HG03135 (cell line): ENCODE measurements around the gene ACTN2.

Experiments used
- ATAC-seq: cut with Tn5 transposase; IDR thresholded peaks from one replicate; pipeline ENCODE4 v1.9.1; 2021; ENCODE audit warnings: mild to moderate bottlenecking, moderate library complexity; ENCODE audit not compliant: unreplicated experiment

Gene ACTN2

DNA sequence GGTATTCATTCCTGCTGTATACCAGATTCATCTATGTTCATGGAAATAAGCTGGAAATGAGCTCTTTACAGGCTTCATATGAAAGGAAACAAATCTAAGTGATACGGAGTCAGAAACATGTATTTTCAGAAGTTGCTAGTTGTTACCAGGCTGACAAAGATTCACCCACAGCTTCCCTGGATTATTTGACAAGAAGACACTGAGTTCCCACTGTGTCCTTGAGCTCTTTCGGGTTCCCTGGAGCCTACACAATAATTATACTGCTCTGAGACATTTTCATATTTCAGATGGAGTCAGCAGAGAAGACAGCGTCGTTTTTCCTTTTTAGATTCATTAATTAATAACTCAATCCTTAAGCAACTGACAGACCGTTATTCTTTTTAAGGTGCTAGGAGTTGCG, 79.5 kb downstream of the ACTN2 start:
- ATAC-seq: no peak

DNA sequence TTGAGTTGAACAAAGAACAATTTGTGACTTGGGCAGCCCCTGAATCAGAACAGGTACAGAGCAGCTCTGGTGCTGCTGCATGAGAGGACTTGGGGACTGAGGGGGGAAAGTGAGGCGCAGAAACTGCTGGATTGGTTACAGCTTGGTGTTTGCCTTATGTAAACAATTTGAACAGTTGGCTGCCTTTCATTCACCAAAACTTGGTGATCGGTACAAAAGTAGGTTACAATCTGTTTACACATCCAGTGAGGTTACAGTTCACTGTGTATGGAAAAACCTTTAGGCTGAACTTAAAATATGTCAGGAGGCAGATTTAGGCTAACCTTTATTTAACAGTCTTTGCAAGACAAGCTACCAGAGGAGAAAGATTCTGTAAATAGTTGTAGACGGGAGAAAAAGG, 80.2 kb downstream of the ACTN2 start:
- ATAC-seq: no peak

DNA sequence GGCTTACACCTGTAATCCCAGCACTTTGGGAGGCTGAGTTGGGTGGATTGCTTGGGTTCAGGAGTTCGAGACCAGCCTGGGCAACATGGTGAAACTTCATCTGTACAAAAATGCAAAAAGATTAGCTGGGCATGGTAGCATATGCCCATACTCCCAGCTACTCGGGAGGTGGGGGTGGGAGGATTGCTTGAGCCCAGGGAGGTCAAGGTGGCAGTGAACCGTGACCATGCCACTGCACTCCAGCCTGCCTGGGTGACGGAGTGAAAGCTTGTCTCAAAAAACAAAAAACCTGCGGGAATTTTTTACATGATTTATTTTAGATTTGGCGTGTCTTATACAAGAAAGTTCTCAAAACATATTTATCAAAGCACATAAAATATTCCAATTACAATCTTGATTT, 81.0 kb downstream of the ACTN2 start:
- no peak for ATAC-seq

DNA sequence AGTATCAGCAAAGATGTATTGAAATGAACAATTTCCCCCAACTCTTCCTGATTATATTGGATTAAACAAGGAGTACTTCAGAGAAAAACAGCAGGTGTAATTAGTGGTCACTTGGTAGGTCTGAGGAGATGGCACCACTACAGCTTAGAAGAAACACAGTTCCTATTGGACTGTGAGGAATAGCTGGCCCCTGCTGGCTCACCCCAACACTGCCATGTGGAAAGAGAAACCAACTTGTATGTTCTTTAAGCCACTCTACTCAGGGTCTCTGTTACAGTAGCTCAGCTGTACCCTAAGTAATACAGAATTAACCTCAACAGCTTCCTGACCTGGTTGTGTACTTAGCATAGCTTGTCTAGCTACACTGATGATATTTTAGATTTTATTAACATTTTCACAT, 82.3 kb downstream of the ACTN2 start:
- ATAC-seq: no peak

GRCh38 chr1:236773919-236774318, 87.6 kb downstream of the ACTN2 start:
- ATAC-seq: no peak

GRCh38 chr1:236774926-236775325, 88.6 kb downstream of the ACTN2 start:
- no peak for ATAC-seq

GRCh38 chr1:236779312-236779711, 93.0 kb downstream of the ACTN2 start:
- no peak for ATAC-seq

- ATAC-seq: no peak
These were observed 99.2 kb downstream of the ACTN2 start for GRCh38 chr1:236785477-236785876.

DNA sequence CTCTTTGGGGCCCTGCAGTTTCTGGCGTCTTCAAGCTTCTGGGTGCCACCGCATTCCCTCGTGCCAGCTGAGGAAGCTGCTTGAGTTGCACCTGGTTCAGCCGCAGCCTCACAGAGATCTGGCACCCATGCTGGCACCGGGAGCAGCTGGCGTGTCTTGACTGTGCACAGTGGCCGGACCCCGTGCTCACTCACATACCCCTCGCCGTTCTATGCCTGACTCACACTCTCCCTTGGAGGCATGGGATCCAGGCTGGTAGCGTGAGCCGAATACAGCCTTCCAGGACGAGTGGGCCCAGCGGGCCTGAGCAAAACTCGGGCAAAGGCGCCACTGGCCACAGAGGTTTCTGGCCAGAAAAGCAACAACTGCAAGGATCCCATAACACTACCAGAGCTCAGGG, 100.2 kb downstream of the ACTN2 start:
- no peak for ATAC-seq

DNA sequence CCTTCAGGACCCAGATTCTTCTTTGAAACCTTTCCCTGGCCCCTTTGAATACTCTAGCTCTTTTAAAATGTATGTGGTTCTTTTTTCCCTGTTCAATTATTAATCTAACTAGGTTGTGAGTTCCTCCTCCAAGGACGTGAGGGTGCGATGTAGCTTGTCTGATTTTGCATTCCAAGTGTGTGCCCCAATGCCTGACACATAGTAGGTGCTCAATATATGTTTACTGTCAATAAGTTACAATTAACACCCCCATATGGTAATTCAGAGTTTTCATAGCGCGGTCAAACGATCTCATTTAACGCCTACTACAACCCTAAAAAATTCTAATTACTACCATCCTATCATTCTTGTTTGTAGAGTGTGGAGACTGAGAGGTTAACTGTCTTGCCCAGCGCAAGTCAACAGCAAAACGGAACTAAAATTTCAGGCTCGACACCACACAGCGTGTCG, 108.3 kb downstream of the ACTN2 start:
- ATAC-seq: no peak

DNA sequence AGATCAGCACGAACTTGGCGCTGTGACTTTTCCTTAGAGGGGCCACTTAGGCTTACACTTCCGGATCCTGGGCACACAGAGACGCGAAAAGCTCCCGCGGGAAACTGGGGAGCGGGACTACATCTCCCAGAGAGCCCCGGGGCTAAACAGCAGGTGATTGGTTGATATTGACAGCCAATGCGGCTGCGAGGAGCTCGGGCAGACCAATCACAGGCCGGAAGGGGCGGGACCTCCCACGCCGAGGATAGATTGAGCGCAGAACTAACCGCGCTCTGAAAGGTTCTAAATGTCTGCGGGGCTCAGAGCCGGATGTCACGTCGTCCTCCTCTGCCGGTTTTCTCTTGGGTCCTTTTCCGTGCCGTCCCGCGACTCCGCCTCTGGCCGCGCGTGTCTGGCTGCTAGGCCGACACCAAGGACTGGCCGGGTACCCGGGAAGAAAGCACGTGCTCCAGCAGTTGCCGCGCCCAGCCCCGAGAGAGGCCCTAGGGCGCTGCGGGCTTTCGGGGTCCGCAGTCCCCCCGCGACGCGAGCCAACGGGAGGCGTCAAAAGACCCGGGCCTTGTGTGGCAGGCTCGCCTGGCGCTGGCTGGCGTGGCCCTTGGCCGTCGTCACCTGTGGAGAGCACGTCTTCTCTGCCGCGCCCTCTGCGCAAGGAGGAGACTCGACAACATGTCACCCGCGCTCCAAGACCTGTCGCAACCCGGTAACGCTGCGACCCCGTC, 108.9 kb downstream of the ACTN2 start, which contains the start of gene MTR:
MTR (plus strand) TSS at position 258 of the 722 bp plus-strand sequence; CDS start at position 670, 412 bp downstream.
- ATAC-seq: peak; percentile 99

DNA sequence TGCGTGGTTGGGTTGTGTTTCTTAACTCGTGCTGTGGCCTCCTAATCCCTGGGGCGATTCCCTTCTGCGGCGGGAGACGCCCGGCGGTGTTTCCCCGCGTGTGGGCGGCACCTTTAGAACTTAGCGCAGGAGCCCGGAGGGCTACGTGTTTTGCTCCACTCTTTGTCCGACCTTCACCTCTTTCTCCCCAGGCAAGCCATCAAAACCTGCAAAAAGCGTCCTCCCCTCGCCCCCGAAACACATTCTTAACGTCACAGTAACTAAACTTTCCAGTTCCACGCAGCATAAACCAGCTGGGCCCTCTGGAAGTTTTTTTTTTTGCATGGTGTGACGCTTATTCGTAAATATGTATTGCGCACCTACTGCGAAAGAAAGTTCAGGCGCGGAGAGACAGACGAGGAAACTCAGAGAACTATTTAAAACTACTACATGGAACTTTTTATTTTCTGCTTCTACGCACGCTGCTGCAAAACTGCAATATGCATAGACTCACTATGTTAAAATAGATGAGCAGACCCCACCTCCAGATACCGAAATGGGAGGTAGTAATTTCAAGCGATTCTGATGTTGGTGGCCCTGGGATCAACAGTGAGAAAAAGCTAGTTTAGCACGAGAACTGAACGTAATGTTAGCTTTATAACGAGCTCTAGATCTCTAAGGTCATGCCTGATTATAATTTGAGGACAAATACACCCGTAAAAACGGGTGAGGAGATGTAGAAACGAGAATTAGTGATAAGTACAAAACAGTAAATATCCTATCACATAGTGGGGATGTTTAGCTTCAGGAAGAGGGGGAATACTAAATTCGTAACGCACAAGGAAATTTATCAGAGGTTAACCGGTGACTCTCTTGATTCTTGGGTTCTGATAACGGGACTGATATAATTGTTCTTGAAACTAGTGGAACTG, 109.7 kb downstream of the ACTN2 start:
- peak; percentile 30 for ATAC-seq

- no peak for ATAC-seq
These were observed 112.7 kb downstream of the ACTN2 start for GRCh38 chr1:236799001-236799400.

GRCh38 chr1:236800002-236800620, 113.8 kb downstream of the ACTN2 start:
- no peak for ATAC-seq

- no peak for ATAC-seq
These were observed 114.3 kb downstream of the ACTN2 start for GRCh38 chr1:236800623-236801022.

DNA sequence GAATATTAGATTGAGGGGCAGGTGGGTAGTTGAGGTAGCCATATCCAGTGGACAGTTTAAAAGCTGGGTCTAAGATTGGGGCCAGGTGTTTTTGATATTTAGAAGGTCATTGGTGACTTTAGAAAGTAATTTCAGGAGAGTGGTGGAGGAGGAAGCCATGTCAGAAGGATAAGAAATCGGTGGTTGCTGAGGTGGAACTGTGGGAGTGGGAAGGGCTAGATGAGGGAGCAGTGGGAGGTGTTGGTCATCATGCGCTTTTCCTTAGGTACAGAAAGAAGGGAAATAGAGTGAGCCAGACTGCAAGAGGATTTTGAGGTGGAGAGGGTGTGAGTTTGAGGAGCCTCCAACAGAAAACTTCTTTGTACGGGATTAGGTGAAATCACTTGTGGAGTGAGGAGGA, 116.0 kb downstream of the ACTN2 start:
- ATAC-seq: no peak

DNA sequence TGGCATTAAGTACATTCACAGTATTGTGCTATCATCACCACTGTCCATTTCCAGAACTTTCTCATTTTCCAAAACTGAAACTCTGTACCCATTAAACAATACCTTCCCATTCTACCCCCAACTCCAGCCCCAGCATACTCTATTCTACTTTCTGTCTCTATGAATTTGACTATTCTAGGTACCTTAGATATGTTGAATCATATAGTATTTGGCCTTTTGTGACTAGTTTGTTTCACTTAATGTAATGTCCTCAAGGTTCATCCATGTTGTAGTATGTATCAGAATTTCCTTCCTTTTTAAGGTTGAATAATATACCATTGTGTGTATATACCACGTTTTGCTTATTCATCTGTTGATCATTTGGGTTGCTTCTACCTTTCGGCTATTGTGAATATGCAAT, 120.3 kb downstream of the ACTN2 start:
- no peak for ATAC-seq

GRCh38 chr1:236808005-236808404, 121.7 kb downstream of the ACTN2 start:
- no peak for ATAC-seq

- no peak for ATAC-seq
These were observed 122.3 kb downstream of the ACTN2 start for GRCh38 chr1:236808564-236809130.

GRCh38 chr1:236809148-236809547, 122.8 kb downstream of the ACTN2 start:
- no peak for ATAC-seq

DNA sequence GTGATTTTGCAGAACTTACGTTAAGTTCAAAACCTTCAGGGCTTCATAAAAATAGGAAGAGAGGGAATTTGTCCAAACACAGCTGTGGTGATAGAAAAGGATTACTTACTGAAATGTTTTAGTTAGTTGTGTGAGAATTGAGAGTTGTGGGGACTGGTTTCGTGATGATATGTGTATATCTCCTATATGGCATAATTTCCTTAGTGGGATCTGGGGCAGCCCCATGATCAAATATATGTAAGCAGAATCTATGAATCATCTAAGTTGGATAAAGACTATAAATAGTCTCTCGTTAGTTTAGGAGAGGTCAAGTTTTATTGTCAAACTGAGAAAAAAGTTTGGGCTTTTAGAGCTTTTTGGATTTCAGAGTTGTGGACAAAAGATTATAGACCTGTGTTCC, 123.7 kb downstream of the ACTN2 start:
- ATAC-seq: no peak
